Stomach smooth muscle (tissue), 2 donors: ENCODE data around the gene TRAF1.

ENCODE experiments used
- H3K27ac ChIP-seq: one replicate; pipeline ENCODE4 v1.7.0; 2013; ENCODE audit warnings: mild to moderate bottlenecking, low read length, inconsistent platforms
- H3K27me3 ChIP-seq, 2 donors: one replicate each; pipeline ENCODE4 v1.7.0; 2013; ENCODE audit warnings: low read length in 2 of 2; ENCODE audit not compliant: insufficient read depth in 2 of 2, control insufficient read depth in 1 of 2
- H3K36me3 ChIP-seq, 2 donors: one replicate each; pipeline ENCODE4 v1.7.0; 2013; ENCODE audit warnings: low read length in 2 of 2; ENCODE audit not compliant: control insufficient read depth in 2 of 2, insufficient read depth in 2 of 2
- H3K4me1 ChIP-seq: one replicate; pipeline ENCODE4 v1.7.0; 2013; ENCODE audit warnings: low read length; ENCODE audit not compliant: control insufficient read depth, insufficient read depth
- H3K4me3 ChIP-seq, 2 donors: one replicate each; pipeline ENCODE4 v1.7.0; 2013; ENCODE audit warnings: low read length in 2 of 2
- H3K9ac ChIP-seq, 2 donors: one replicate each; pipeline ENCODE4 v1.7.0; 2013; ENCODE audit warnings: low read length in 2 of 2, mild to moderate bottlenecking in 1 of 2
- H3K9me3 ChIP-seq, 2 donors: one replicate each; pipeline ENCODE4 v1.7.0; 2013; ENCODE audit warnings: low read length in 2 of 2; ENCODE audit not compliant: control insufficient read depth in 2 of 2
- donor health status: healthy.
- donor health status: Pancreatic carcinoma.

Gene TRAF1

DNA sequence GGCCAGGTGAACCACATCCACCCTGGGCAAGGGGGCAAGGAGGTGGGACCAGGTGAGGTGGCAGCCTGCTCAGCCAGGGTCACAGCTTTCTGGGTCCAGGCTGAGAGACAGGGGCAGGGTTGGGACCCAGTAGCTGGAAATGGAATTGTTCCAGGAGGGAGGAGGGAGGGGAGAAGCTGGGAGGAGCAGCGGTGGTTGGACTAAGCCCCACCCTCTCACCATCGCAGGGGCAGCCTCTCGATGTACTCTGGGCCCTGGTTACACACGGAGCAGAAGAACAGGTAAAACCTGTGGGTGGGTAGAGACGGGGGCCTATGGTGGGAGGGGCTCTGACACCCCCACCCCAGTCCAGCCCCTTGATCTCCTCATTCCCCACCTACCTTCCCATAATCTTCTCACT is 60.8 kb downstream of the TRAF1 start:
- H3K4me3 ChIP-seq: no peak overlapping the region
- no peak overlapping the region for H3K9ac ChIP-seq
- no peaks in the 10 kb centered on the region for H3K9me3 ChIP-seq
- H3K36me3 ChIP-seq: peaks cover 25 to 43% of the 10 kb centered on the region in 2 donors
- H3K27ac ChIP-seq: no peak overlapping the region
- no peaks in the 10 kb centered on the region for H3K27me3 ChIP-seq
- H3K4me1 ChIP-seq: peaks cover 13% of the 10 kb centered on the region

DNA sequence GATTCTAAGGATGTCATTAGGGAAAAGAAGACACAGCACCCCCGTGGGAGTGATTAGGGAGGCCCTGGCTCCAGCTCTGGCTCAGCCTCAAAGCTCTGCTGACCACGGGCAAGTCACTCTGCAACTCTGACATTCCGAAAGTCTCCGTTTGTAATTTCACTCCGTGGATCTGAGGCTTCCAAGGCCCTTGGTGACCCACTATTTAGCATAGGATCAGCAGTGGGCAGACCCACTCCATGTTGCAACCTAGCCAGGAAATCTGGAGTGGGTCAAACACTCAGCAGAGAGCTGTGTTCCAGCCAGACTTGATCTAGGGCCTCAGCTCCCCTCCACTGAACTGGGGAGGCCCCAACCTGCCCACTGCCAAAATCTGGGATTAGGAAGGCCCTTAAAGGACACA is 61.4 kb downstream of the TRAF1 start:
- H3K9me3 ChIP-seq: no peaks in the 10 kb centered on the region
- peaks cover 11% of the 10 kb centered on the region for H3K4me1 ChIP-seq
- no peak overlapping the region for H3K9ac ChIP-seq
- no peaks in the 10 kb centered on the region for H3K27me3 ChIP-seq
- no peak overlapping the region for H3K4me3 ChIP-seq
- no peak overlapping the region for H3K27ac ChIP-seq
- peaks cover 30 to 47% of the 10 kb centered on the region in 2 donors for H3K36me3 ChIP-seq

DNA sequence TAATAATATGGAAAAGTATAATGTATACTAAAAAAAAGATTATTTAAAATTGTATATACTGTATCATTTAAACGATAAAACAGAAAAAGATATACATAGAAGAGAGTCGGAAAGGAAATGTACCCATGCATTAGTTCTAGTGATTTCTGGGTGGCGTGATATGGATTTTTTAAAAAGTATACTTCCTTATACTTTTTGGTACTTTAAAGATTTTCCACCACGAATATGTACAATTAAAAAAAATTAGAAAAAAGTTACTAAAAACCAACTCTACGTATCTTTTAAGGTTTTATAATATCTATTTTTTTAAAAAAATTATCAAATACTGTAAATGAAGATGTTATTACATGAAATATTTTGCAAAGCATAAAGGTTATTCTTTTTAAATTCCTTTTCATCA is 61.9 kb downstream of the TRAF1 start:
- H3K27me3 ChIP-seq: no peaks in the 10 kb centered on the region
- H3K9ac ChIP-seq: no peak overlapping the region
- peaks cover 35 to 50% of the 10 kb centered on the region in 2 donors for H3K36me3 ChIP-seq
- no peaks in the 10 kb centered on the region for H3K9me3 ChIP-seq
- no peak overlapping the region for H3K27ac ChIP-seq
- H3K4me1 ChIP-seq: peaks cover 10% of the 10 kb centered on the region
- no peak overlapping the region for H3K4me3 ChIP-seq

DNA sequence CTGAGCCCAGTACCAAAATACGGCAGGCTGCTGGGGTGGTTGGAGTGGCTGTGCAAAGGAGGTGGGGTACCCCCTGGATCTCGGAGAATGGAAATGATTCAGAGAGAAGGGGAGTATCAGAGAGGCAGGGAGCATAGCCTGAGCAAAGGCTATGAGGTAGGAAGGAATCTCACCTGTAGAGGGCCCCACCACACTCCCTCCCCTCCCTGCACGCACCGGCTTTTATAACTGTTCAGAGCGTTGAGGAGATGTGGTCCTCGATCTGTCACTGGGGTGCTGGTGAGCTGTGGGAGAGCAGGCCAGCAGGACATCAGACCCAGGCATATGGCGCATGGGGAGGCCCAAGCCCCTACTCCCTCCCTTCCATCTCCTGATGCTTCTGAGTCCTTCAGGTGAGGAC is 62.8 kb downstream of the TRAF1 start:
- peaks cover 37 to 56% of the 10 kb centered on the region in 2 donors for H3K36me3 ChIP-seq
- no peaks in the 10 kb centered on the region for H3K9me3 ChIP-seq
- H3K27ac ChIP-seq: no peak overlapping the region
- H3K4me3 ChIP-seq: no peak overlapping the region
- no peaks in the 10 kb centered on the region for H3K27me3 ChIP-seq
- peaks cover 3% of the 10 kb centered on the region for H3K4me1 ChIP-seq
- no peak overlapping the region for H3K9ac ChIP-seq

DNA sequence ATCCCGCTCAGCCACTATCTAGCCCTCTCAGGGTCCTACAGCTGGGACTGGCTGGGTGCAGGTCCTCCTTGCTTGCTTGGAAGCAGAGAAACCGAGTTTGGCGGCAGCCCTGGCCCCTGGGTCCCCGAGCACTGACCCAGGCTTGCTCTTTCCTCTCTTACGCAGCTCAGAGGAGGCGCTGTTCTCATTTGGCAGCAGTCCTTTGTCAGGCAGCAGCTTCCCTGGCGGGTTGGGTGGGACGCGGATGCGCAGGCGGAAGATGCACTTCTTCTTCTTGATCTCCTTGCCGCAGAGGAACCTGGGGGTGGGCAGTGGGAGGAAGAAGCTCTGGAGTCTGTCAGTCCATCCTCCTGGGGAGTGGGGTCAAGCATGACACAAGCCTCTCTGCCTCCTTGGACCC is 64.1 kb downstream of the TRAF1 start:
- H3K36me3 ChIP-seq: peaks cover 40 to 68% of the 10 kb centered on the region in 2 donors

DNA sequence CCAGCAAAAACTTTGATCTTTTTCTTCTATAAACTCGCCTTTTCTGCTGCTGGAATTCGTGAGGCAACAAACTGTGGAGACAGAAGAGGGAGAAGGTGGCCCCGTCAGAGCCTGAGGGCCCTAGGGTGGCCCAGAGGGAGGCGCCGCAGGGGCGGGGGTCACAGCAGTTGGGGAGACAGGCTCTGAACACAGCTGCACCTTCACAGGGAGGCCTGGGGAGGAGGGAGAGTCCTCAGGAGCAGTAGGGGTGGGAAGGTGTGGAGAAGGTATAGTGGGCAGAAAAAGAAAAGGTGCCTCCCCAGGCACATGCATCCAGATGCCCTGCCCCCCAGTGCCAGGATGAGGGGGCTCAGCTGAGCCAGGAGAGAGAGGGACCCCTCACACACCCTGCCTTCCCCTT is 64.7 kb downstream of the TRAF1 start:
- Histone ChIP-seq H3K4me1 (no peaks in the 10 kb centered on the region), H3K9me3 (no peaks in the 10 kb centered on the region), H3K36me3 (peaks cover 44 to 72% of the 10 kb centered on the region in 2 donors), H3K27me3 (no peaks in the 10 kb centered on the region), H3K27ac (no peak overlapping the region), H3K4me3 (no peak overlapping the region), H3K9ac (no peak overlapping the region)

More for the DNA sequence above, 64.1 kb downstream of the TRAF1 start:
- Histone ChIP-seq H3K27ac (no peak overlapping the region), H3K9ac (no peak overlapping the region), H3K27me3 (no peaks in the 10 kb centered on the region), H3K4me3 (no peak overlapping the region), H3K9me3 (no peaks in the 10 kb centered on the region), H3K4me1 (no peaks in the 10 kb centered on the region)

DNA sequence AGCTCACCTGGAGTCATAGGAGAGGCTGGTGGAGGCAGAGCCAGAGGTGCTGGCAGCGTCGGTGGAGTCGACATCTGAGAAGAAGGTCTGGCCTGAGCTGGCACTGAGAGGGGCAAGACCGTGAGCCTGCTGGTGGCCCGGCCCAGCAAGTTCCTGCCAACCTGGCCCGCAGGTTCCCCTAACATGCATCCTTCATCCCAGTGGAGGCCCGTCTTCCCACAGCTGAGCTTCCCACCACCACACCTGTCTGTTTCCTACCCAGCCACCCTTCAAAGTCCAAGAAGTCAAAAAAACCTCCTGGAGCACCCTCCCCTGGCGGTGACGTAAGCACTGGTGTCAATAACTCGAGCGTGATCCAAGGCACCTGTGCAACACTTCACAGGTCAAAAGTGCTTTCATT is 66.5 kb downstream of the TRAF1 start:
- Histone ChIP-seq H3K27ac (no peak overlapping the region), H3K27me3 (no peaks in the 10 kb centered on the region), H3K9me3 (no peaks in the 10 kb centered on the region), H3K4me1 (no peaks in the 10 kb centered on the region), H3K4me3 (no peak overlapping the region), H3K36me3 (peaks cover 41 to 62% of the 10 kb centered on the region in 2 donors), H3K9ac (no peak overlapping the region)

DNA sequence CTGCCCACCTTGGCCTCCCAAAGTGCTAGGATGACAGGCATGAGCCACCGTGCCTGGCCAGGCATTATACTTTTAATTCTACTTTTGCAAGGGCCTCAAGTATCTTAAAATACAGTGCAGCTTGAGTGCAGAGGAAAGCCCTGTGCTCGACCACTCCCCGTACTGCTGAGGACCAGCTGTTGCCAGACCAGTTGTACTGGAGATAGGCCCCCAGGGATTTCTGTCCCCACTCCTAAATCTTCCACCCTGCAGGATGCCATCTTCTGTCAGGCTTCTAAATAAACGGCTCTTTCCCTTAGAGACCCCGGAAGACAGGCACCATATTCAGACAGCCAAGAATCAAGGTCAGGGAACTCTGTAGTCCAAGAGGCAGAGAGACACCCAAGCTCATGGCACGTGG is 67.2 kb downstream of the TRAF1 start:
- Histone ChIP-seq H3K27ac (no peak overlapping the region), H3K4me1 (no peaks in the 10 kb centered on the region), H3K27me3 (no peaks in the 10 kb centered on the region), H3K36me3 (peaks cover 41 to 62% of the 10 kb centered on the region in 2 donors), H3K9me3 (no peaks in the 10 kb centered on the region), H3K4me3 (no peak overlapping the region), H3K9ac (no peak overlapping the region)

DNA sequence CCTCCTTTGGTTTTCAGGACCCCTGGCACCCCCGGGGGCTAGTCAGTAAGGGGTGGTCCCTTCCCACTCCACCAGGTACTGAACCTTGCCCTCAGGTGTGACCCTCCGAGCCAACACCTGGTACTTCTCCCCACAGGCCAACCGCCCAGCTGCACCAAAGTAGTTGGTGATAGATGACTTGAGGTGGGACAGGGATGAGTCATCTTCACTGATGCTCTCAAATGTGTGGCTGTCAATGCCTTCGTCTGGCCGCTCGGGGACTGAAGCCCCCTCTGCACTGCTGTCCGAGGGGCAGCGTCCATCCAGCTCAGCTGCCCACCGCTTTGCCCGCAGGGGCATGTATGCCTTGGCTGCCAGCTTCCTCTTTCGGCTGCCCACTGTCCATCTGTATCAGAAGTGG is 68.7 kb downstream of the TRAF1 start:
- H3K9ac ChIP-seq: no peak overlapping the region
- no peaks in the 10 kb centered on the region for H3K9me3 ChIP-seq
- no peaks in the 10 kb centered on the region for H3K4me1 ChIP-seq
- H3K4me3 ChIP-seq: no peak overlapping the region
- no peaks in the 10 kb centered on the region for H3K27me3 ChIP-seq
- H3K36me3 ChIP-seq: peaks cover 36 to 55% of the 10 kb centered on the region in 2 donors
- no peak overlapping the region for H3K27ac ChIP-seq

DNA sequence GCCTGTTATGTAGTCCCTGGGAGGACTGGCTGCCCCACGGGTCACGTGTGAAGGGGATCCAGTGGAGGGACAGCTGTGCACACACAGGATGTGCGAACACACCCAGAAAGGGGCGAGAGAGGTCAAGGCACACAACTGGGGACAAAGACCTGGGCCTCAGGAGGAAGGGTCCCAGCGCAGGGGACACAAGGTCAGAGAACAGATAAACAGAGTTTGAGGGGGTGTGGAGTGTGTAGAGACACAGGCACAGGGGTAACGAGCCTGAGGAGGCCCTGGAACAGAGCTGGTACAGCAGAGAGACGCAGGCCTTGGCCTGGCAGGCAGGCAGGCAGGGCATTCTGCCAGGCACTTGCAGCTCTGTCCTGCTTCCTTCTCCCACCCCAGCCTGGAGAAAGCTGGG is 69.1 kb downstream of the TRAF1 start:
- peaks cover 34 to 52% of the 10 kb centered on the region in 2 donors for H3K36me3 ChIP-seq
- H3K9me3 ChIP-seq: no peaks in the 10 kb centered on the region
- no peak overlapping the region for H3K27ac ChIP-seq
- no peak overlapping the region for H3K9ac ChIP-seq
- H3K4me3 ChIP-seq: no peak overlapping the region
- no peaks in the 10 kb centered on the region for H3K27me3 ChIP-seq
- no peaks in the 10 kb centered on the region for H3K4me1 ChIP-seq

DNA sequence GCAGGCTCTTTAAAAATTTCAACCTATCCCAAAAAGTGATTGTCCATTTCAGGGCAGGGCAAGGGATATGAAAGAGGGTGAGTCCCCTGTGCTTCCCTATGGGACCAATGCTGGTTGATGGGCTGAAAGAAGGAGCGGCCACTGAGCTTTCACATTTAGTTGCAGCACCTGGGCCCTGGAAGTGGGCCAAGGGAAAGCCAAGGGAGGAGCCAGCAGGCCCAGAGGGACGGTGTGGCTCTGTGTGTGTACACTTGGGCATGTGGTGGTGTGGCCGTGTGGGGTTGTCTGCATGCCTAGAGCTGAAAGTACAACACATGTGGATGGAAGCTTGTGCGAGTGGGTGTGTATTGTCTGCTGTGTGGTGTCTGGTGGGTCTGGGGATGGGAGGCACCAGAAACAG is 69.9 kb downstream of the TRAF1 start:
- peaks cover 27 to 45% of the 10 kb centered on the region in 2 donors for H3K36me3 ChIP-seq
- no peaks in the 10 kb centered on the region for H3K4me1 ChIP-seq
- no peaks in the 10 kb centered on the region for H3K27me3 ChIP-seq
- H3K9me3 ChIP-seq: no peaks in the 10 kb centered on the region
- H3K4me3 ChIP-seq: no peak overlapping the region
- no peak overlapping the region for H3K27ac ChIP-seq
- H3K9ac ChIP-seq: no peak overlapping the region
